ACC112 (cell line): ENCODE measurements around the gene GJB4.

ENCODE experiments used
- H2AFZ ChIP-seq: fragments of 200-600 bp; sonication (generic); one replicate; pipeline ENCODE4 v1.6.0; 2017; ENCODE audit warnings: antibody characterized with exemption, low read length; ENCODE audit not compliant: unreplicated experiment
- H3K27ac ChIP-seq: fragments of 200-600 bp; sonication (generic); 2 replicates; pipeline ENCODE4 v1.5.1; 2014; ENCODE audit warnings: low read depth, mild to moderate bottlenecking, antibody characterized with exemption, low read length, moderate library complexity
- H3K27me3 ChIP-seq: fragments of 200-600 bp; sonication (generic); 2 replicates; pipeline ENCODE4 v1.6.1; 2014; ENCODE audit warnings: mild to moderate bottlenecking, antibody characterized with exemption, low read length, moderate library complexity, mixed read lengths; ENCODE audit not compliant: insufficient read depth
- H3K36me3 ChIP-seq: fragments of 200-600 bp; sonication (generic); 2 replicates; pipeline ENCODE4 v1.6.1; 2016; ENCODE audit warnings: mild to moderate bottlenecking, antibody characterized with exemption, low read length, moderate library complexity, mixed read lengths; ENCODE audit not compliant: insufficient read depth
- H3K4me1 ChIP-seq: fragments of 200-600 bp; sonication (generic); one replicate; pipeline ENCODE4 v1.6.1; 2016; ENCODE audit warnings: low read length, mixed read lengths; ENCODE audit not compliant: insufficient read depth, unreplicated experiment, control insufficient read depth
- H3K4me3 ChIP-seq: fragments of 200-600 bp; sonication (generic); 2 replicates; pipeline ENCODE4 v1.5.1; 2014; ENCODE audit warnings: mild to moderate bottlenecking, low read depth, low read length
- H3K79me2 ChIP-seq: fragments of 200-600 bp; sonication (generic); one replicate; pipeline ENCODE4 v1.6.0; 2016; ENCODE audit warnings: low read length; ENCODE audit not compliant: control insufficient read depth, unreplicated experiment, insufficient read depth

GJB4 gene

DNA sequence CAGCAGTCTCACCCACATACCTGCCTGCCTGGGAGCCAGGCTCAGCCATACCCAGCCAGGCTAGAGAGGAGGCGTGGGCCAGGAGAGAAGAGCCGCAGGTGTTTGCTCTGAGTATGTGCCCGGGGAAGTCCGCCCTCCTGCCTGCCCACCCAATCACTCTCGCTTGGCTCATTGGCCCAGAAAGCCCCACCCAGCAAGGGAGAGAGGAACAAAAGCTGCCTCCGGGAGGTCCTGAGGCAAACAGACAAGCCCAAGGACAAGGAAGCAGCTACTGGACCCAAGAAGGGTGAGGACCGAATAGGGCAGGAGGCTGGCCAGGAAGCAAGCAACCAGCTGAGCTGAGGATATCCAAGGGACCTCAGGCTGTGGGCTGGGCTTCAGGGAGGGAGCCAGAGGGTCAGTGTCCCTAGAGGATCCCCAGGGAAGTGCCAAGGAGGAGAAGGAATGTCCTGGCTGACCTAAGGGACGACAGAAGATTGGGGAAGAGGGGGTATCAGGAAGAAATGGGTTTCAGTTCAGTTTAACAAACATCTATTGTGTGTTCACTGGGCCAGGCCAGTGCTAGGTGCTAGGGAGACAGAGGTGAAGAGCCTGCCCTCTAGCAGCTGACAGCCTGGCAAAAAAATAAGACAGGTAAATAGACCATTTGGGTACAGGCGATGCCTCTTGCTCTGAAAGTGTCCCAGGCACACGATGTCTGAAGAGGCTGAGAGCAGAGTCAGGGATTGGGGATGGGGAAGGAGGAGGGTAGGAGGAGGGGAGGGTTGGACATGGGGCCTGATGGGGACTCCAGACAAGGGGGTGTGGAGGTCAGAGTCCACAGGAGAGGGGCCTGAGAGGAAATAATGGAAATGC is at the start of gene GJB4:
Gene GJB4 (plus strand): TSS at position 238 of the 855 bp plus-strand sequence. CDS start 1,515 bp downstream, outside the sequence.
- Histone ChIP-seq H3K36me3 (no peaks in the 10 kb centered on the region), H3K4me3 (no peak within 1 kb of the TSS), H3K27me3 (peaks cover 3% of the 10 kb centered on the region; the same call in 1 of the 2 replicates), H3K4me1 (peaks cover 13% of the 10 kb centered on the region), H2AFZ (no peak within 1 kb of the TSS), H3K79me2 (no peaks in the 10 kb centered on the region), H3K27ac (no peak within 1 kb of the TSS)

DNA sequence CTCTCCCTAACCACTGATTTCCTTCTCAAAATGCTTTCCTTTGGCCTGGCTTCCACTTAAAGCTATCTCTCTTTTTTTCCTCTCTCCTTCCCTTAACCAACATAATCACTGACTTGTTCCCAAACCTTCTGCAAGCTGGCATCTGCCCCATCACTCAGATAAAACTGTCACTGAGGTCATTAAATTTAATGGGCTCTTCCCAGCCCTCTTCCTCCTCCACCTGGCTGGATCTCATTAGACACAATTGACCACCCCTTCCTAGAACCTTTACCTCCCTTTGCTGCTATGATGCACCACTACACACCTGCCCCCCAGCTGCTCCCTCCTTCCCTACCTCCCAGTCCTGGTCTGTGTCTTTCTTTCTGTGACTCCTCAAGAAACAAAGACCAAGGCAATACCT is 48.7 kb upstream of the GJB4 start:
- no peak overlapping the region for H3K4me3 ChIP-seq
- H3K4me1 ChIP-seq = no peaks in the 10 kb centered on the region
- H3K27me3 ChIP-seq = peaks cover 13% of the 10 kb centered on the region; the same call in 1 of the 2 replicates
- H3K27ac ChIP-seq = no peak overlapping the region
- H2AFZ ChIP-seq = no peak overlapping the region
- H3K79me2 ChIP-seq = no peaks in the 10 kb centered on the region
- no peaks in the 10 kb centered on the region for H3K36me3 ChIP-seq

DNA sequence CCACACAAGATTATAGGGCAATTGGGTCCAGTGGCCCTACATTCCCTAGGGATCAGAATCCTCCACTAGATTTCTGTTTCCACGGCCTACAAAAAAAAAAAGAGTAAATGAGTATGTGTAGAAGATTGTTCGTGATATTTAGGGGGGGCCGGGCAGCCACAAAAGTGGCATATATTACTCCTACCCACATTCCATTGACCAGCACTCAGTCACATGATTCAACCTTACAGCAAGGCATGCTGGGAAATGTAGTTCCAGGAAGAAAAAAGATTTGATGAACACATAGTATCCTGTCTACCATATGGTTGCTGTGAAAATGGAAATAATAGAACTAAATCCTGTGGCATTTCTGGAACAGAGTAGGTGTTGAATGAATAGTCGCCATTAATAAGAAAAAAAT is 48.1 kb upstream of the GJB4 start:
- Histone ChIP-seq H3K79me2 (no peaks in the 10 kb centered on the region), H3K36me3 (no peaks in the 10 kb centered on the region), H3K27me3 (peaks cover 8% of the 10 kb centered on the region; the same call in 1 of the 2 replicates), H3K4me1 (no peaks in the 10 kb centered on the region), H3K4me3 (no peak overlapping the region), H3K27ac (no peak overlapping the region), H2AFZ (no peak overlapping the region)

DNA sequence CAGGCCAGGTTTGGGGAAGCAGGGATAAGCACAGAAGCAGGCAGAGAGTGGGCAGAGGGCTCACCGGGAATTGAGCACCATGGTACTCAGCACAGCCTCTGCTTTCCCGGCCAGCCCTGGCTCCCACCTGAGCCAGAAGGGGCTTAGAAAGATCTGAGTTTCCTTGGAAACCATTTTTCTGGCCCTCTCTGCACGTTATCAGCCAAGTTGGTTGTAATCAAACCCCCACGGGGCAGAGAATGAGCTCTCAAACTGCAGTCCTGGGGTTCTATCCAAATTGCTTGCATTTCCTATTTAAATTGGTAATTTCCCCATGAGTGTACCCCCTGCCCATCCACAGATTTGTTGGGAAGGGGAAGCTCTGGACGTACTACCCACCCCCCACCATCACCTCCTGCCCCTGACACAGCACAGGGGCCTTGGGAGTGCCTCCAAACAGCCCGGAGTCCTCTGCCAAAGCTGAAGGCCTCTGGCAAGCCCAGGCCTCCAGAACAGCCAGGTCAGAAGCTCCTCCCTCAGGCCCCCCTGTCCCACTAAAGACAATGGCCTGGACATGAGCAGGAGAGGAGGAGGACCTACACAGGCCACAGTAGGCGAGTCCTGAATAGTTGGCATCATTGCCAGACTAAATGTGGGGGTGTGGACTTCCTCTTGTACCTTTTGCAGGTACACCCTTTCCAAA is 47.4 kb upstream of the GJB4 start:
- no peaks in the 10 kb centered on the region for H3K79me2 ChIP-seq
- peaks cover 8% of the 10 kb centered on the region; the same call in 1 of the 2 replicates for H3K27me3 ChIP-seq
- H3K4me3 ChIP-seq = no peak overlapping the region
- no peaks in the 10 kb centered on the region for H3K4me1 ChIP-seq
- H2AFZ ChIP-seq = no peak overlapping the region
- no peak overlapping the region for H3K27ac ChIP-seq
- H3K36me3 ChIP-seq = no peaks in the 10 kb centered on the region

DNA sequence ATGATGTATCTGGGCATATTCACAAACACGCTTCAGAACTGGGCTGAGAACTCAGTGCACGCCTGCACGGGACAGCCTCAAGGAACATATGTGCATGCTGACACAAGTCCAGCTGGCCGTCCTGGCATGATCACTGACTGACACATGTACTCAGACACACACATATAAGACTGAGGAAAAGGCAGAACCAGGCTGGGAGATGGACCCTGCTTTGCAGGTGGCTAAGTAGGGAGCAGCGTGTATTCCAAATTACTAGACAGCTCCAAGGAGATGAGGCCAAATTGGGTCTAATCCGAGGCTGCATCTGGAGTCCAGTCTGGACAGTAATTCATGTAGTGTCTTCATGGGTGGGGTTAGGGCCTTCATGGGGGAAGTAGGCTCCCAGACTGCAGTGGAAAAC is 46.1 kb upstream of the GJB4 start:
- Histone ChIP-seq H3K4me1 (no peaks in the 10 kb centered on the region), H3K79me2 (no peaks in the 10 kb centered on the region), H3K27ac (no peak overlapping the region), H3K36me3 (no peaks in the 10 kb centered on the region), H2AFZ (no peak overlapping the region), H3K27me3 (peaks cover 2% of the 10 kb centered on the region; the same call in 1 of the 2 replicates), H3K4me3 (no peak overlapping the region)

DNA sequence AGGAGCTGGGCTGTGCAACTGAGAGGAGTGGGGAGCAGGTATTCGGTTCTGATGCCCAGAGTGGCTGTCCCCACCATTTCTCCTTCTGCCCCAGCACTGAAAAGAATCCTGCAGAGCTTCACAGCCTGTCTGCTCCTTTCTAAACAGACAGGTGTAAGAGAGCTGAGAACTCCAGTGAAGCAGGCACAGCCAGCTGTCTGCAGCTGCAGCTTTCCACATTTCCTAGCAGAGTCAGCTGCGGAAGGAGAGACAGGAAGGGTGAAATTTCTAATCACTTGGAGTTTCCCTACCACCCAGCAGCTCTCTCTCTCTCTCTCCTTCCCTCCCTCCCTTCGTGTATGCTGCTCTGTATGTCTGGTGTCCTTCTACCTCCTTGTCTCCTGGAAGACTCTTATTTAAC is 45.2 kb upstream of the GJB4 start:
- Histone ChIP-seq H3K79me2 (no peaks in the 10 kb centered on the region), H3K36me3 (no peaks in the 10 kb centered on the region), H2AFZ (no peak overlapping the region), H3K4me1 (no peaks in the 10 kb centered on the region), H3K4me3 (no peak overlapping the region), H3K27me3 (peaks cover 8% of the 10 kb centered on the region; the same call in 1 of the 2 replicates), H3K27ac (no peak overlapping the region)

DNA sequence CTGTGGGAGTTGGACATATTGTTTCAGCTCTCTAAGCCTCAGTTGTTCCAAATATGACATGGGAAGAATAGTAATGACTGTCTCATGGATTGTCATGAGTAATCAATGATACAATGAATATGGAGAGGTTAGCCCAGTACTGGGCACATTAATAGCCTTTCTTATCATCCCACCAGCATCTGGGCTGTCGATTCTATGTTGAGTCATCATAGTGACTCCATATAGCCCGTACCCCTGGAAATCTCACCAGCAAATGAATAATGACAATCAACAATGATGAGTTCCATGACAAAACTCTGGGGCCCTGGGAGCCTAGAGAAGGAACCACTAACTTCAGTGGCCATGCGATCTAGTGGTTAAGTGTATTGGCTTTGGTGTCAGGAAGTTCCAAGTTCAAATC is 44.4 kb upstream of the GJB4 start:
- no peaks in the 10 kb centered on the region for H3K79me2 ChIP-seq
- H3K27ac ChIP-seq = no peak overlapping the region
- H3K27me3 ChIP-seq = peaks cover 15% of the 10 kb centered on the region; the same call in 1 of the 2 replicates
- H3K4me1 ChIP-seq = no peaks in the 10 kb centered on the region
- no peak overlapping the region for H3K4me3 ChIP-seq
- no peaks in the 10 kb centered on the region for H3K36me3 ChIP-seq
- H2AFZ ChIP-seq = no peak overlapping the region

DNA sequence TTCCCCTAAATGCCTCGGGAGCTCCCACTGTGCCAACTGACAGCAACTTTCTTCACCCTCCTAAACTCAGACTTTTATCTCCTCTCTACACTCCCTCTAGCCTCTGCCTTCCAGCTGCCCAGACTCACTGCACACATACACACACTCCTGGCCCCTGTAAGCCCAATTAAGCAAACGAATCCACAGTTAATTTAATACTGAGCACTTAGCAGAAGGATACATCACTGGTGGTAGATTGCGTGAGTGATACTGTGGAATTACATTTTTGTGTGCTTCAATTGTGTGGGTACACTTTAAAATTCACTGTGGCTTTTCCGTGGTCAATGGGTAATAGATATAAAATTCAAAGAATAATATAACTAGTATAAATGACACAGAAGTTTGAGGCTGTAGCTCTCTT is 38.3 kb upstream of the GJB4 start:
- Histone ChIP-seq H2AFZ (no peak overlapping the region), H3K27me3 (peaks cover 56% of the 10 kb centered on the region), H3K79me2 (no peaks in the 10 kb centered on the region), H3K36me3 (no peaks in the 10 kb centered on the region), H3K4me1 (no peaks in the 10 kb centered on the region), H3K4me3 (no peak overlapping the region), H3K27ac (no peak overlapping the region)

DNA sequence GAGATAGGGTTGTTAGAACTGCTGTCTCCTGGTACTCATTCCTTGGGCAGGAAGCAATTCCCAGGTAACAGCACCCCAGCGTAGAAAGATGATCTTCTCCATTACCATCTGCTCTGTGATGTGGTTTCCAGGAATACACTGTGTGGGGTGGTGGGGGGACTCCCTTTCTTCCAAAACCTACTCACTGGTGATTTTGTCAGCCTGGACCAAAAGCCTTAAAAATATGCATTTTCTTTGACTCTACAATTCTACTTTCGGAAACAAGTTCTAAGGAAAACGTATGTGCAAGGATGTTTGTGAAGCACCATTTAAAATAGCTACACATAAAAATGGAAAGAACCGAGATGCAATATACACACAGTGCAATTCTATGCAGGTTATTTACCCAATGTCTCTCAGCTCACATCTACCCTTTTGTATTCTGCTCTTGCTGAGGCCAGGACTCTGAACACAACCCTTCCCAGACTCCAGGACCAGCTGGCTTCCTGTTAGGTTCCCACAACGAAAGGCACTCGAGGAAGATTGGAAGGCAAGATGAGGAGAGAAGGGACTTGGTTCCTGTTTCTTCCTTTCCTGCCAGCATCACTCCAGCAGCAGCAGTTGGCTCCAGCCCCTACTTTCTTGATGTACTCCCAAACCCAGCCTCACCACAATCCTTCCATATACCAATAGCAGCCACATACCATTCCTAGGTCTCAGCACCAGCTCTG is 37.7 kb upstream of the GJB4 start:
- peaks cover 60% of the 10 kb centered on the region for H3K27me3 ChIP-seq

DNA sequence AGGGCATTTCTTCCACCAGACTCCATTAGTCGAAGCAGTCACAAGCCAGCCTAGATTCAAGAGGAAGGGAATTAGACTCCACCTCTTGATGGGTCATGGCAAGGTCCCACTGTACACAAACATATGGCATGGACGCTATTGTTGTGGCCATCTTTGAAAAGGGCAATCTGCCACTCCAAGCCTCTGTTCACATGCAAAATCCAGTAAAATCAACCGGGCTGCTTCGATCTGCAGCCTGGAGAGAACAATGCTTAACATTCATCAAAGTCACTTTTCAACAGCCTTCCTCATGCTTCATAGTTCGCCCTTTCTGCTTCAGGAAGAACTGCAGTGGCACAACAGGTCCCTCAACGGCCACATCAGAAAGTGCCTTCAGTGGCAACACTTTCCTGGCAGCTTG is 32.7 kb upstream of the GJB4 start:
- no peaks in the 10 kb centered on the region for H3K4me1 ChIP-seq
- no peak overlapping the region for H3K27ac ChIP-seq
- no peaks in the 10 kb centered on the region for H3K36me3 ChIP-seq
- H2AFZ ChIP-seq = no peak overlapping the region
- H3K27me3 ChIP-seq = peaks cover 71% of the 10 kb centered on the region
- H3K79me2 ChIP-seq = no peaks in the 10 kb centered on the region
- H3K4me3 ChIP-seq = no peak overlapping the region

More for the DNA sequence above, 37.7 kb upstream of the GJB4 start:
- Histone ChIP-seq H3K27ac (no peak overlapping the region), H3K36me3 (no peaks in the 10 kb centered on the region), H2AFZ (no peak overlapping the region), H3K79me2 (no peaks in the 10 kb centered on the region), H3K4me1 (no peaks in the 10 kb centered on the region), H3K4me3 (no peak overlapping the region)
